ENCODE data around the gene UBALD2. TPM values are rescaled to one million over a fixed set of nuclear protein-coding genes. Genes with fewer than 3 reads are reported as not detected.

UBALD2 gene
- total and polyA plus RNA-seq, 2 of the 13 experiments (the other 11 are each of a cell fraction or from before 2014, with no cell fraction given), result 3.3 to 89.7 TPM

- TF ChIP-seq RERE (CRISPR knock-in tag; IDR thresholded peaks at IDR 0.05; ENCODE audit: low read depth), result peak; percentile 81
- TF ChIP-seq KLF6 (CRISPR knock-in tag; IDR thresholded peaks at IDR 0.05), result peak; percentile 76
- TF ChIP-seq MAFF (IDR thresholded peaks at IDR 0.05; ENCODE audit: low read depth, low read length), result peak; percentile 36; the same call in 1 of the 2 replicates
- TF ChIP-seq TFDP1 (CRISPR knock-in tag; IDR thresholded peaks at IDR 0.05; ENCODE audit: borderline replicate concordance), result peak; percentile 53; the same call in 1 of the 2 replicates
- no peak for TF ChIP-seq SNAPC4 (CRISPR knock-in tag; IDR thresholded peaks at IDR 0.05)
- peak in 1 of 2 experiments; percentile 85; a peak in 2 of 4 replicates for TF ChIP-seq KLF16 (CRISPR knock-in tag; IDR thresholded peaks at IDR 0.05)
- TF ChIP-seq HNRNPUL1 (IDR thresholded peaks at IDR 0.05; ENCODE audit: low read depth, low read length), result no peak
- TF ChIP-seq HIC2 (CRISPR knock-in tag; IDR thresholded peaks at IDR 0.05; ENCODE audit: low read depth), result peak; percentile 94
- TF ChIP-seq ARHGAP35 (CRISPR knock-in tag; IDR thresholded peaks at IDR 0.05; ENCODE audit: borderline replicate concordance), result 0 out of 2 replicates have a peak, but pooled peaks have one; percentile 31
- TF ChIP-seq JUND (CRISPR knock-in tag; IDR thresholded peaks at IDR 0.05), result peak; percentile 89
These were observed 12.9 kb upstream of the UBALD2 start (continued) for GRCh38 chr17:76252040-76252954.

All from HepG2 (cell line).